NCI-H1092 treated with DMSO at 0.1 percent for 48 hours (cell line): ENCODE results near the gene ZNF608.

Experiments used
- DNase-seq: peaks from one replicate; lab custom pipeline; 2025; lab: John Stamatoyannopoulos, UW

Gene ZNF608

DNA sequence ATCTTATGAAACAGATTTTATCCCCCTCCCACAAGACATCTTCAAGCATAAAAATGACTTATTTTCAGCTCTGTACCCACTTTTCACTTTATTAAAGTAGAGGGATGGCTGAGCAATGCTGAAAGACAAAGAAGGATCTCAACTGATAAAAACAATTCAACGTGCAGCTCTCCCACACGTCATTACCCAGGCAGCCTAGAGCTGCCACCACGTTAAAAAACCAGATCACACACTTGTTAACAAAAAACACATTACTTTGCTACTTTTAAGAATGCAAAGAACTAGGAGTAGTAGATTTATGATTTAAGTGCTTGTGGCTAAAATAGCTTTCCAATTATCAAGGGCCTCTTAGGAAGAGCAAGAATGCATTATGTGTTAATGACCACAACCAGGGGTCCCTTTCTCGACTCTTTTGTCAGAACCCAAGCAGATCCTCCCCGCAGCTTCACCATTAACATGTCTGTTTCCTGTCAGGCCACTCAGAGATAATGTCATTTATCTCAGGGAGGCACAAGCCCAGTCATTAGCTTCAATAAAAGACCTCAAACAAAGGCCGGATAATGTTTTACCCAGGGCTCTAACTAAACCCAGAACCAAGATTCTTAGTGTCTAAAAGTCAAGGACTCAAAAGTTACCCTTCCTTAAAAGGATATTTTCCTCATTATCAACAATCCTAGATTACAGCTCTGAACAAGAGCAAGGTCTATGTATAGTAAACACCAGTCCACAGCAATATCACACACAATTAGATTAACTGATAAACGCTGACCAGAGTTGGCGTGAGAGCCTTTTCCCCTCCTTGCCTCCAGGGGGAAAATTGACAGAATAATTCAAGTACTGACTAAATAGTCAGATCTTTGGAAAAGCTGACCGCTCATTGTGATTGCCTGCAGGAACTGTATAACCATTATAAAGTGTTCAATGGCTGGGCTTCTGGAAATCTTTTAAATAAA is 7.5 kb downstream of the ZNF608 start:
- no peak for DNase-seq

DNA sequence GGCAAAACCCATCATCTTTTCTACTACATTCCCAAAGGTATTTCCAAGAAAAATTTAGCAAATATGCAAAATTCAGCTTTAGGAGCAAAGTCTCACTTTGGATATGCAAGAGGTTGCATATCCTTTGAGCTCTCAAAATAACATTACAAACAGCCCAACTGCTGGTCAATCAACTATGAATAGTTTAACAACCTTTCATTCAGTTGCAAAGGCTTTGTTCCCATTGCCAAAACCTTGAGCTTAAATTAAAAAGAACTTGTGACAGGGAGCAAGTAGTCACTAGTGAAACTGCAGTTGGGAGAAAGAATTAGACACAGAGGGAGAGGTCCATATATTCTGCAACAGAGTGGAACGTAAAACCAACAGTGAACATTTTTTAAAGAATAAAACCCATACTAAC is 8.8 kb downstream of the ZNF608 start:
- no peak for DNase-seq

DNA sequence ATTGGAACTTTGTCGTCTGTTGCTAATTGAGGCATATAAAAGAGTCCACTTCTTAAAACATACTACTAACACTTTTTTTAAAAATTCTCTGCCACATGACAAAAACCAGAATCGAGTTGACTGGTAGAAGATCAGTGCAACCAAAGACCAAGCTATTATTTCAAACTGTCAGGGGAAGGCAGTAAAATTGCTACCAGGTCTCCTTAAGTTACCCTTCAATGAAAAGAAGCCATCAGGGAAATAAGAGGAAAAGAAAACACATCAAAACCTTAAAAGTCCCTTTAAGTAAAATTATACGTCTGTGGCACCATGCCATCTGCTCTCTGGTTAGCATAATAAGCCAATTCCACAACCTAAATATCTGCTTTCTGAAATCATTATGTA is 9.6 kb downstream of the ZNF608 start:
- DNase-seq: no peak

DNA sequence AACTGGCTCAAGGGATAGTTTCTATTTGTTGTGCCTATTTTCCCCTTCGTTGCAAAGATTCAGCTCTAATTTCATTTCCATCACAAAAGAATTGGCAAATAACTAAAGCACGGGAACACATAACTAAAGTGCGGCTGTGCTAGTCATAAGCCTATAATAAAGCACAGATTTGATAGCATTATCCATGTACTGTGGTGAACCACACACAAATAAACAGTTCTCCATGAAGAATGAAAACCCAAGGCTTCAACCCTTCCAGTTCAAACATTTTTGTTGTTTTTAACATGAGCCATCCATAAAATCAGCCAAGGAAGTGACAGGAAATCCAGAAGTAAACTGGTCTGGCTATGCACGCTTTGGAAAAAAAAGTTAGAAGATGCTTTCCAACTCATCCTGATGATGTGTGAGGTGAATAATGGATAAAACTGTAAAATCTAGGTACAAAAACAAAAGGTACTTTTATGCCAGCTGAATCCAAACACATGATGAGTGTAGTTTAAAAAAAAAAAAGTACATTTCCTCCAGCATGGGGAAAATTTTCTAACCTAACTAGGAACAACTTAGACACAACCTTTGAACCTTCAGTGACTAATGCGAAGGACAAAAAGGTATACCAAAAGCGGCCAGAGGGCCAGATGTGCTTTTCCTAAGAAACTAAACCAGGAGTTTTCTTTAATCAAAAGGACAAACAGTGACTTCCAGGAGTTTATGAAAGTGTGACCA is 10.2 kb downstream of the ZNF608 start:
- DNase-seq: no peak

DNA sequence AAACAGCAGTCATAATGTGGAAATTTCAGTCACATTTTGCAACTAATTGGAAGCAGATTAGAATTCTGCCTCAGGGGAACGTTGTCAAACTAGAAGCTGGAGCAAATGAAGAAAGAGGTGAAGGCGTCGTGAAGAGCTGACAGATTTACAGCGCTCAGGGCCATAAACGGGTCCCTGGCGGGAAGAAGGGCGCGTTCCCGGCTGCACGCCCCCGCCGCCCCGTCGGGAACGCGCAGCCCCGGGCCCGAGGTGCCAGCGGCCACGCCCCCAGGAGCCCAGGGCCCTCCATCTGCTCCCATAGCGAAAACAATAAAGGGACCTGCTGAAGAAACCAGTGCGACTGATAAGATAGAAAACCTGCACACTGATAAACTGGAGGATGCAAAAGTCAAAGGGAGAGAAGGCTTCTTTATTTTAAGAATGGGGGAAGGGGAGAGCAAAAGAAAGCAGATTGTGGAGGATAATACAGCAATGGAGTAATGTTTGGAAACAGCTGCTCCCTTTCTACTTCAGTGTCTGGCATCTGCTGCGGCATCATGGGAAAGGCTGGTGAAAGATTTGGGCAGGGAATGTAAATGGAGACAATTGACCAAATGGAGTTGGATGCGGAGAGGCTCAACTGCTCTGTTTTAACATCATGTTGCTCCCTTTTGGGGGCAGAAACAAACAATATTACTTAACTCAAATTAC is 11.1 kb downstream of the ZNF608 start:
- DNase-seq: no peak

DNA sequence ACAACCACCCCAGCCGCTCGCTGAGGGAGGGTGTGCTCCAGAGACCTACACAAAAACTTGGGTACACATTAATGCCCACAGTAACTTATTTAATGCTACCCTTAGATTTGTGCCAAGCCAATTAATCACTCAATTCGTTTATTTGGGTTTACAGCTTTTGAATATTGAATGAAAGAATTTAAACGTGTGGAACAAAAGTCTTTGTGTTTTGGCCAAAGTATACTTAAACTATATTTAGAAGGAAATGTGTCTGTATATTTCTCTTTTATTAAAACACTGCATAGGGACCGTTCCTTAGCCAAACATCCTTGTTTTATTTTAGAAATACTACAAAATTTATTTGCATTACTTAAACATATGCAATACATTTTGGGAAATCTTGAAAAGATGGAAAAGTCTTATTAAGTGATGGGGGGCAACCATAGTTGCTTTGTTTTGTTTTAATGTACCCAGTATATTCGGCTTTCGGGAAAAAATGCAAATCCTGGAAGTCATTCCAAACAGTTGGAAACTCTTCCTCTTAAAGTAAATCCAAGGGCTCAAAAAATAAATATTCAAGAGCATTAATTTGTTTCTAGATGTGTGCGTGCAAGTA is 11.8 kb downstream of the ZNF608 start:
- no peak for DNase-seq

DNA sequence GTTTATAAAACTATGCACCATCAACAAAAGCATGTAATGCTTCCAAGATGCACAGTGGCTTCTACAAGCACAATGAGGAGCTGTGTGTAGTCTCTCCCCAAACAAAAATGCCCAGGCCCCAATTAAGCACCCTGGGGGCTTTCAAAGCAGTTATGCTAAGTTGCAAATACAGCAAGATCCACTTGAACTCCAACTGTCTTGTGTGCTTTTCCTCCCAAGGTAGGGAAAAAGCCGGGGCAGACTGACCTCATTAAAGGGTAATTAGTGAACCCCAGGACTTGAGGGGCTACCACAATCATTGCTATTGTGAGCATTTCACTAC is 13.1 kb downstream of the ZNF608 start:
- DNase-seq: no peak

DNA sequence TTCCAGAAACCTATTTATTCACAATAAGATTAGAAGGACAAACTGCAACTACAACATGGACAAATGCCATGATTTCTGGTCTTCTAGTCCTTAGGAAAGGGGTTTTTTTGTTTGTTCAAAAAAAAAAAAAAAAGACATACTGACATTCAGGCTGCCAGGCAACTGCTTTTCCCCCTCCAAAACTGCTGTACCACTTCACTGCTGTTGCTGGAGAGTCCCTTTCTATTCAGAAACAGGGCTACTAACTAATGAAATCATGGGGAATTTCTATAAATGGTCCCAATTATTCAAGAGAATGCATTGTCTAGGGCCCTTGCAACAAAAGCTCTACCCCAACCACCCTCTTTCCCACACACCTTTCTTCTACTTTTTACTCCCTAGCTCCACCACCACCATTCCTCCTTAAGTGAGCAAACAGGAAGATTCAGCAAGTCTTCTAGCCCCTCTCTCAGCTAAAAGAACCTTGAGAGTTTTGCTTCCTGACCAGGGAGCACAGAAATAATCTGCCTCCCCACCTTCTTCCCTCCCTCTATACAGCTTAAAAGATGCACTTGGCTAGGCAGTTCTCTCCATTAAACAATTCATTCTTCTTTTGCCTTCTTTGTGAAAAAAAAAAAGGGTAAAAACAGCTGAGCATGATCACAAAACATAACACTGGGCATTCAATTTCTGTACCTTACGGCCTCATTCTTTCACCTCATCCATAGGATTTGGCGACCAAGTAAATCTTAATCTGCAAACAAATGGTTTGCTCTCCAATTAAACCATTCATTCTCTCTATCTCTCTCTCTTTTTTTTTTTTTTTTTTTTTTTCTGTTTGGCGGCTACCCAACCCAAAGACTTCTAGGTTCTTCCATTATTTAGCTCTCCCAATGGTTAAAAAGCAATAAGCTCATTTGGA is 13.8 kb downstream of the ZNF608 start:
- DNase-seq: no peak

DNA sequence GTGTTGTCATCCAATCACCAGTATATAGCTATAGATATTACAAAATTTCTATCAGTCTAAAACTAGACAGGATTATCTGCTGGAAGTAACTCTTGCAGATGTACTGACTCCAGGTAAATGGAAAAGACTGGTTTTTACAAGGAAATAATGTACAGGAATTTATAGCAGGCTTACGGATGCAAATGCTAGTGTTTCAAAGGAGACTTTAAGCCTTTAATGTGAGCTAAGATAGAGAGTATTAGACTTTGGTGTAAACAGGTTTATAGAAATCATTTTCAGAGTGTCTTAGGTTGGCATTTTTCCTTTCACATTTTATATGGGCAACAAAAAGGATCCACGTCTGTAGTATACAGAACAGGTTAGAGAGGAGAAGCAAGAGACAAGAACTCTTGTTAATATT is 16.1 kb downstream of the ZNF608 start:
- DNase-seq: no peak

DNA sequence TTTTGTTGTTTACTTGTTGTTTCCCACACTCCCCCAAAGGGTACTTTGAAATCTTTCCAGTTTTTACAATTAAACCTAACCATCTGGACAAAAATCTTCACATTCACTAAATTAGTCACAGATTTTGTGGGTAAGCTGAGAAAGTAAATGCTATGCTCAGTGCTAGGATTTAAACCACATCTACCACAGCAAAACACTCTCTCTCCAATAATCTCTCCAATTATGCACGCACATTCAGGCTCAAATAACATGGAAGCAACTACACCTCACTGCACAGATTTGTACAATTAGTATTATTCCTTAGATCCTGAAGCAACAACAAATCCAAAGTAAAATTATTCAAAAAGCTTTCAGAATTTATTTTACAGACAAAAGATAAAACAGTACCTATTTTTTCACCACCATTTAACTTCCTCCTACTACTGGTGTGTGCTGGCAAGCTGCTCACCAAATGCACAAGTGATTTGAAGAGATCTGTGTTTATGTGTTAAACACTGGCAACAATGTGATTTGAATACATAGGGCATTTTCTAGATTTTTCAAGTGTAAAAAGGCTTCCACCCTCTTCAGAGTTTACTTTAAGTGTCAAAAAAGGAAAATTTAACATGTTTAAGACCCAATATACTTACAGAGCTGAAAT is 16.6 kb downstream of the ZNF608 start:
- no peak for DNase-seq

DNA sequence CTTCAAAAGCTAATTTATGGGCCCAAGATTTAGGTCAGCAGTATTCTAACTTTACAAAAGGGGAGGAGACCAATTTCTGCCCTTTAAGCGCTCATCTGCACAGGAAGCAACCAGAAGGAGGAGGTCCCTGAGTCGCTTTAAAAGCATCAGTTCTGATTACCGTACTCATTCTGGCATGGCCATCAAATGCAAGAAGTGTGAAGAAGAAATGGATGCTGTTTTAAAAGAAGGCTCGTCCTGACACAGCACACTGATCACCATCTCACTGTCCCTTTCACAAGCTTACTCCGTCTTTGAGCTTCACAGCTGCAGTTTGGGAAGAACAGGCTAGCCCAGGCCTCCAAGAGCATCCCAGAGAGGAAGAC is 17.5 kb downstream of the ZNF608 start:
- DNase-seq: no peak

DNA sequence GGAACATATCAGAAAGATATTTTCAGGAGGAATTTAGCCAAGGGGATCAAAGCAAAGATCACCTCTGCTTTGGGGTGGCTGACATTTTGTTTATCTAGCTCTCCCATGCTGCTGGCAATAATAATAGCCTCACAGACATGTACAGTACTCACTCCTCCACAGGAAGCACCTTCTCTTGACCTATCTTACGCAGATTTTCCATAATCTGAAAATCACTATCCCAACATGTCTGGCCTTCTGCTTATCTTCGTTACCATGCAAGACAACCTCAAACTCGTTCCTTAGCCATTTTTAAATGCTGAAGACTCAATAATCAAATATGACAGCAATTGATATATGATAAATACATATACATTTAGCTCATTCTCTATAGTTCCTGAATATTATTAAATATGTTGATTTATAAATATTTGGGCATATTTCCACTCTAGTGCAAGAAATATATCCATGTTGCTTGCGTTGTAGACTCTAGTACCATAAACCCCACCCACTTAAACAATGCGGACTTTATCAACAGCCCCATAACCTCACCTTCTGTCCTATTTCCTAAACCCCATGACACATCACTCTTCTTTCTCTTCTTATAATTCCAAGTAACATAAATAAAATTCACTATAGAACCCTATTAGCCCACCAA is 18.0 kb downstream of the ZNF608 start:
- DNase-seq: no peak

DNA sequence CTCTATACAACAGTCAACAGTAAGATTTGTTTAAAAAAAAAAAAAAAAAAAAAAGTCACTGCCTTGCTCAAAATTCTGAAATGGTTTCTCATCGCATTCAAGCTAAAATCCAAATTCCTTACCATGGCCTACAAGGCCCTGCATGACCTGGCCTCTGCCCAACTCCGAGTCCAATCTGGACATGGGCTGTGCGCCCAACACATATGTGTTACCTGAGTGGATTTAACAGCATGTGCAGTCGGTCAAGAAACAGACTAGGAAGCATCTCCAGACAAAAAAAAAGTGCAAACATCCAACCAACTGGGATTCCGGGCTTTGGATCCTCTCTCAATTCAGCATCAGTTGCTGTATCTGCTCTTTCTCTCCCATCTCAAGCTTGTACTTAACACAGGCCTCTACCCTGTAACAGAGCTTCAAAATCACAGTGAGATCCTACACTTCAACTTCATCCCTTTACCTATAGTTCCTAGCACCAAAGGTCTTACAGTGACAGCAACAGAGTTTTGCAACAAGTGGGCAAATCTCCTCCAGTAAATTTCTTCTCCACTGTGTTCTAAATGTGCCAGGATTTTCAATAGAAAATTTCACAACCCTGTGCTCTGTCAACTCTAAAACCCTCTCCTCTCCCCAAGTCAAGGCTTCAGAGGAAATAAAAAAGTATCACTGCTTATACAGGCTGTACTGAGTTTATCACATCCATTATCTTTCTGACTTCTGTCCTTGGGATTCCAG is 19.6 kb downstream of the ZNF608 start:
- no peak for DNase-seq

DNA sequence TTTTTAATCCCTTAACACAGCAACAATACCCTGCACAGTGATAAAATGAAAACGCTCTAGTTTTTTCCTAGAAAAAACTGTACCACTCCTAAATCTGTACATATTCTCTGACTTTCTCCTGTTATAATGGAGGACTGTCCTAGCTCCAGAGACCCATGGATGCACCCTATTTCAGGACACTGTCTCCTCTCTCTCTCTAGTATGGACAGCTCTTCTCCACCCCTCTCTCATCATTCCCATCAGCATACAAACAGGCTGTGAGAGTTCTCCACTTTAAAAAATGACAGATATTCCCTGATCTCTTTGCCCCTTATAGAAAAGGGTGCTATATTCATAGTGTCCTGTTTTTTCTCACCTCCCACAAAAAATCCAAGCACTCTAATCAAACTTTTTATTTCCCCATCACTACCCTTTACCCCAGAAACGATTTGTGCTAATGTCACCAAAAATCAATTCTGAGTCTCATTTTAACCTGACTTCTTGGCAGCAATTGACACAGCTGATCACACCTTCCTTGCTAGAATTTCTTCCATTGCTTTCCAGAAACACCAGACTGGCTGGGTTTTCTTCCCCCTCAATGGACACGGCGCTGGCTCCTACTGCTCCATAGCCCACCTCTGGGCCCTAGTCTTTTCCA is 20.7 kb downstream of the ZNF608 start:
- no peak for DNase-seq

DNA sequence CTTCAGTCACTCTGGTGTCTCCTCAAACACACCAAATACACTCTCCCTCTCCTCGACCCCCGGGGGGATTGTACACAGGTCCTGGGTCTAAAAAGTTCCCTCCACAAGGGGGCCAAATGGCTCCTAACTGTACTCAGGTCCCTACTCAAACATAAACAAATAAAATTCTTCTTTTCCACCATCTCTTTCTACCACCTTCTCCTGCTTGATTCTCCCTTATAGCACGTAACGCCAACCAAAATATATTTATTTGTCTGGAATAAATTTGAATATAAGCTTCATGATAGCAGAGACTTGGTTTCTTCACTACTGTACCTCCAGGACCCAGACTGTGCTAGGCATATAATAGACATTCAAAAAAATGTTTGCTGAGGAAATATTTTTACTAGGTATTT is 21.4 kb downstream of the ZNF608 start:
- DNase-seq: no peak

DNA sequence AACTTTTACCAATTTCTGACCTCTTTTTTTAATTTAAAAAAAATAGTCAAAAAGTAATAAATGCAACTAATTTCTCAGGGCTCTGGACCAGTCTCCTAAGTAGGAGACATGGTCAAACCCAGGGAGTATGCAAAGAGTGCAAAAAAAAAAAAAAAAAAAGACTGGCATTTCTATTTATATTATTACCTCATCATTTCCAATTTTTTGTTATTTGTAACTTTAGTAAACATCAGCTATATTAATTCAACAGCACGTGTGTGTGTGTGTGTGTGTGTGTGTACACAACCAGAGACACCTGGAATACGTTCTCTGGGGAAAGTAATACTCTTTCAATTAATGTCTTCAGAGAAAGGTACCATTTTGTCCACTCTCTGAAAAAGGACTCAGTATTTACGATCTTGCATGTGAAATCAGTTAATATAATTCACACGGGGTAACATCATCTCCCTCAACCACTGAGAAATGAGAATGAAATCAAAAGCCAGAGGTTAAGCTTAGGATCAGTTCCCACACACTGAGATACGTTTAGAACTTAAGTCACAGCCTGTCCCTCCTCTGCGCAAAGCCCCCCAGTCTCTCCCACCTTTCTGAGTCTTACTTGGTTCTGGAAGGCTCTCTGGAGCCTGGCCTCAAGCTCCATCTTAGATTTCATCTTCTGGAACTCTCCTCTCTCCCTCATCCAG is 21.9 kb downstream of the ZNF608 start:
- no peak for DNase-seq

DNA sequence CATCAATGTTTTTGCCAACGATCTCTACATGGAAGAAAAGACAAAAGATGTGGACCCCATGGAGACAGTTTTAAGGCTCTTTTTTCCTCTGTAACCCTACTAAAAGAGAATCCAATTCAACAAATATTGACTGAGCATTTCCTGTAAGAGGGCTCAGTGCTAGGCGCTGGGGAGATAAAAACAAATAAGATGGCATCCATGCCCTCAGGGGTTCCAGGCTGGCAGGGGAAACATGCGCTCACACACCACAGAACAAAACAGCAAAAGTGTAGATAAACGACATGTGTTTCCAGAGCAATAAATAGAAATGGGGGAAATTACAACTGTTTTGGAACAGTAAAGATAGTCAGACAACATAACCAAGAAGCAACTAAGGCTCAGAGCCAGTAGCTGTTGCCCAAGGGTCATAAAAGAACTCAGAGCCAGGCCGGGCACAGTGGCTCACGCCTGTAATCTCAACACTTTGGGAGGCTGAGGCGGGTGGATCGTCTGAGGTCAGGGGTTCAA is 25.2 kb downstream of the ZNF608 start:
- no peak for DNase-seq

DNA sequence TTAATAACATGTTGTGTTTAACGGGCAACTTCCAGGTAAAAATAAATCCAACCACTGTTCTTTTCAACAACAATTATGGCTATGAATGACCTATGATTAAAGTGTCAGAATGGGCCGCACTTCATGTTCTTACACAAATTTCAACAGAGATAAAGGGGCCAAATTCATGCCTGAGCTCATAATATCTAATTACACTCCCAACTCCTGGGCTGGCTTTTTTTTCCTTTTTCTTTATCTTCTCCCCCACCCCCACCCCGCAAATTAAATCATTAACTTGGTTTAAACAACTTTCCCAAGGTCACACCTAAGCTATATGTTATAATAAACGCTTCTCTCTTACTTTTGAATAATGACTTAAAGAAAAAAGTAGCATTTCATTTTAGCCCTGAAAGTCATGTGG is 25.8 kb downstream of the ZNF608 start:
- no peak for DNase-seq
